22Rv1 (cell line): ENCODE measurements around the gene JAKMIP1.

ENCODE experiments used
- ZFX ChIP-seq: fragments of 450-650 bp; IDR thresholded peaks from 2 replicates; pipeline ENCODE4 v1.6.1; 2017; ENCODE audit warnings: antibody characterized with exemption, borderline replicate concordance
- TF ChIP-seq, protein P1 (sequence below): fragments of 450-650 bp; IDR thresholded peaks from 2 replicates; pipeline ENCODE4 v1.5.1; 2017; ENCODE audit warnings: mild to moderate bottlenecking

DNA sequence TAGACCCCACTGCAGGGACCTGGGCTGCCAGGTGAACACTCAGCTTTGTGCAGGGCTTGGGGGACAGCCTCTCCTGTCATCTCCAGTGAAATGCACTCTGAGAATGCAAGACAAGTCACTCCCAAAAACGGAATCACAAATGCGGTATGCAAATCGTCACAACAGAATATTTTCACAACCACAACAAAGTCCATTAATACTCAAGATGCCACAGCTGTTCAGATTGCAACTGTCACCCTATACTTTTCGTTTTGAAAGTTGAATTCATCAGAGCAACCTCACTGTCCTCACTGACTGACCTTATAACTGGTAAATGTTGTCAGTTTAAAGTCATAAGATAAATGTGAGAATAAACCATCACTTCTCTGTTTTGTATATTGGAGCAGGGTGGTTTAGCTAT lies 16.6 kb downstream of the JAKMIP1 start:
- TF ChIP-seq, protein P1, sequence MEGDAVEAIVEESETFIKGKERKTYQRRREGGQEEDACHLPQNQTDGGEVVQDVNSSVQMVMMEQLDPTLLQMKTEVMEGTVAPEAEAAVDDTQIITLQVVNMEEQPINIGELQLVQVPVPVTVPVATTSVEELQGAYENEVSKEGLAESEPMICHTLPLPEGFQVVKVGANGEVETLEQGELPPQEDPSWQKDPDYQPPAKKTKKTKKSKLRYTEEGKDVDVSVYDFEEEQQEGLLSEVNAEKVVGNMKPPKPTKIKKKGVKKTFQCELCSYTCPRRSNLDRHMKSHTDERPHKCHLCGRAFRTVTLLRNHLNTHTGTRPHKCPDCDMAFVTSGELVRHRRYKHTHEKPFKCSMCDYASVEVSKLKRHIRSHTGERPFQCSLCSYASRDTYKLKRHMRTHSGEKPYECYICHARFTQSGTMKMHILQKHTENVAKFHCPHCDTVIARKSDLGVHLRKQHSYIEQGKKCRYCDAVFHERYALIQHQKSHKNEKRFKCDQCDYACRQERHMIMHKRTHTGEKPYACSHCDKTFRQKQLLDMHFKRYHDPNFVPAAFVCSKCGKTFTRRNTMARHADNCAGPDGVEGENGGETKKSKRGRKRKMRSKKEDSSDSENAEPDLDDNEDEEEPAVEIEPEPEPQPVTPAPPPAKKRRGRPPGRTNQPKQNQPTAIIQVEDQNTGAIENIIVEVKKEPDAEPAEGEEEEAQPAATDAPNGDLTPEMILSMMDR = no peak
- no peak for TF ChIP-seq ZFX
